ENCODE results near the gene PRR5.
"Not testable (repeated sequence)": the region's sequence is repeated elsewhere in the genome, so short reads cannot be mapped to it uniquely, and the experiment has no call there.

PRR5 gene

GRCh38 chr22:44673406-44673805, 28.6 kb upstream of the PRR5 start:
- DNase-seq (ENCODE audit: low spot score): no peak

- DNase-seq (ENCODE audit: low spot score): not testable (repeated sequence)
Observed at GRCh38 chr22:44676066-44676440, 26.0 kb upstream of the PRR5 start.

GRCh38 chr22:44676441-44677352, 25.3 kb upstream of the PRR5 start:
- DNase-seq (ENCODE audit: low spot score): peak; percentile 95

GRCh38 chr22:44677353-44677840, 24.6 kb upstream of the PRR5 start:
- peak; percentile 65 for DNase-seq (ENCODE audit: low spot score)

- DNase-seq (ENCODE audit: low spot score): peak; percentile 44
Observed at GRCh38 chr22:44677871-44678555, 24.0 kb upstream of the PRR5 start.

GRCh38 chr22:44678556-44679305, 23.3 kb upstream of the PRR5 start:
- no peak for DNase-seq (ENCODE audit: low spot score)

- DNase-seq (ENCODE audit: low spot score): not testable (repeated sequence)
Observed at GRCh38 chr22:44679306-44679647, 22.7 kb upstream of the PRR5 start.

- no peak for DNase-seq (ENCODE audit: low spot score)
Observed at GRCh38 chr22:44680058-44680457, 21.9 kb upstream of the PRR5 start.

- DNase-seq (ENCODE audit: low spot score): peak; percentile 52
Observed at GRCh38 chr22:44680481-44680894, 21.5 kb upstream of the PRR5 start.

- DNase-seq (ENCODE audit: low spot score): peak; percentile 57
Observed at GRCh38 chr22:44682556-44683168, 19.3 kb upstream of the PRR5 start.

- DNase-seq (ENCODE audit: low spot score): no peak
Observed at GRCh38 chr22:44683237-44683636, 18.8 kb upstream of the PRR5 start.

- DNase-seq (ENCODE audit: low spot score): no peak
Observed at GRCh38 chr22:44683881-44684280, 18.1 kb upstream of the PRR5 start.

- DNase-seq (ENCODE audit: low spot score): peak; percentile 96
Observed at GRCh38 chr22:44684506-44685383, 17.3 kb upstream of the PRR5 start.

- peak; percentile 93 for DNase-seq (ENCODE audit: low spot score)
Observed at GRCh38 chr22:44685384-44686056, 16.5 kb upstream of the PRR5 start.

- DNase-seq (ENCODE audit: low spot score): no peak
Observed at GRCh38 chr22:44686873-44687600, 15.0 kb upstream of the PRR5 start.

GRCh38 chr22:44689173-44689572, 12.8 kb upstream of the PRR5 start:
- DNase-seq (ENCODE audit: low spot score): no peak

GRCh38 chr22:44689915-44690524, 12.0 kb upstream of the PRR5 start:
- no peak for DNase-seq (ENCODE audit: low spot score)

- peak; percentile 43 for DNase-seq (ENCODE audit: low spot score)
Observed at GRCh38 chr22:44691796-44692661, 10.0 kb upstream of the PRR5 start.
